GM19023 (cell line): Measurements from ENCODE around the gene GMFB.
"Not testable (repeated sequence)": the region's sequence is repeated elsewhere in the genome, so short reads cannot be mapped to it uniquely, and the experiment has no call there.

ENCODE experiments used
- ATAC-seq: cut with Tn5 transposase; IDR thresholded peaks from one replicate; pipeline ENCODE4 v1.9.1; 2021; ENCODE audit warnings: mild to moderate bottlenecking, moderate library complexity; ENCODE audit not compliant: unreplicated experiment

Gene GMFB

GRCh38 chr14:54459106-54459505 lies 29.7 kb downstream of the GMFB start:
- ATAC-seq: no peak

- ATAC-seq: not testable (repeated sequence)
Observed at GRCh38 chr14:54458536-54458935, 30.2 kb downstream of the GMFB start.

- no peak for ATAC-seq
Observed at GRCh38 chr14:54457609-54457996, 31.2 kb downstream of the GMFB start.

- not testable (repeated sequence) for ATAC-seq
Observed at GRCh38 chr14:54456820-54457608, 31.8 kb downstream of the GMFB start.

- no peak for ATAC-seq
Observed at GRCh38 chr14:54455363-54455762, 33.4 kb downstream of the GMFB start.

GRCh38 chr14:54453990-54454389 lies 34.8 kb downstream of the GMFB start:
- ATAC-seq: not testable (repeated sequence)

- no peak for ATAC-seq
Observed at GRCh38 chr14:54453252-54453651, 35.5 kb downstream of the GMFB start.

GRCh38 chr14:54451961-54452360 lies 36.8 kb downstream of the GMFB start:
- ATAC-seq: no peak

- ATAC-seq: no peak
Observed at GRCh38 chr14:54451121-54451601, 37.6 kb downstream of the GMFB start.

GRCh38 chr14:54450535-54450934 lies 38.2 kb downstream of the GMFB start:
- ATAC-seq: peak; percentile 81

- no peak for ATAC-seq
Observed at GRCh38 chr14:54447231-54447692, 41.5 kb downstream of the GMFB start.

- ATAC-seq: no peak
Observed at GRCh38 chr14:54446161-54446693, 42.6 kb downstream of the GMFB start.

GRCh38 chr14:54444681-54445080 lies 44.1 kb downstream of the GMFB start:
- ATAC-seq: no peak

GRCh38 chr14:54443981-54444380 lies 44.8 kb downstream of the GMFB start:
- no peak for ATAC-seq

- not testable (repeated sequence) for ATAC-seq
Observed at GRCh38 chr14:54442961-54443360, 45.8 kb downstream of the GMFB start.

- ATAC-seq: peak; percentile 97
Observed at GRCh38 chr14:54440873-54441868, 47.6 kb downstream of the GMFB start, which contains the start of gene CNIH1. Gene CNIH1, minus strand, starts transcription at chr14:54441374. Its CDS starts 47 bp downstream, at chr14:54441327.

GRCh38 chr14:54440476-54440872 lies 48.3 kb downstream of the GMFB start:
- ATAC-seq: no peak

- ATAC-seq: no peak
Observed at GRCh38 chr14:54440037-54440436, 48.7 kb downstream of the GMFB start.

GRCh38 chr14:54438703-54439102 lies 50.1 kb downstream of the GMFB start:
- no peak for ATAC-seq

- ATAC-seq: not testable (repeated sequence)
Observed at GRCh38 chr14:54437954-54438353, 50.8 kb downstream of the GMFB start.

GRCh38 chr14:54435500-54435981 lies 53.2 kb downstream of the GMFB start:
- peak; percentile 51 for ATAC-seq
